GM12878 (cell line): ENCODE data around the gene SH3BP5. TPM values are rescaled to one million over a fixed set of nuclear protein-coding genes. Genes with fewer than 3 reads are reported as not detected.

ENCODE experiments used
- ATAC-seq: fragments of 200-7000 bp; cut with Tn5 transposase; 3 replicates; pipeline ENCODE4 v1.9.1; 2020; ENCODE audit warnings: mild to moderate bottlenecking, moderate library complexity
- BruUV-seq: library from RNA; stranded (reverse); fragments of 400-500 nt; replicated peaks from 2 replicates; lab custom pipeline; 2021; lab: Mats Ljungman, UMichigan
- CTCF ChIA-PET: fragments of 300-600 bp; sonication (Branson Sonifier 250); formaldehyde crosslinking; extraction: SDS; loops from one replicate; lab custom pipeline; 2021; ENCODE audit warnings: inconsistent platforms; lab: Yijun Ruan, JAX
- POLR2A ChIA-PET: fragments of 350-600 bp; formaldehyde crosslinking; extraction: SDS; loops from one replicate; lab custom pipeline; 2021; ENCODE audit warnings: inconsistent platforms; lab: Charles Lee
- RAD21 ChIA-PET: fragments of 300-600 bp; sonication (Branson Sonifier 250); formaldehyde crosslinking; loops from one replicate; lab custom pipeline; 2023; ENCODE audit warnings: antibody characterized with exemption; ENCODE audit not compliant: unreplicated experiment; lab: Charles Lee
- SMC1A ChIA-PET: fragments of 300-600 bp; sonication (Branson Sonifier 250); formaldehyde crosslinking; loops from one replicate; lab custom pipeline; 2023; ENCODE audit not compliant: unreplicated experiment, uncharacterized antibody; lab: Charles Lee
- DNase-seq: peaks from one replicate; pipeline ENCODE4 v3.0.0-alpha.2; 2011; ENCODE audit warnings: low read depth, low spot score
- FAIRE-seq: peaks from 3 replicates; lab custom pipeline; 2011; peaks lifted over from hg19 to GRCh38; lab: Jason Lieb, UNC
- H2AFZ ChIP-seq: 2 replicates; pipeline ENCODE4 v1.6.0; 2011; ENCODE audit warnings: low read depth, low read length, control low read depth; ENCODE audit not compliant: control insufficient read depth
- H3K27ac ChIP-seq: 2 replicates; pipeline ENCODE4 v1.5.1; 2011; ENCODE audit warnings: control low read depth; ENCODE audit not compliant: control insufficient read depth, insufficient read depth
- H3K27me3 ChIP-seq, 2 experiments: replicated peaks in 1 of 2; 2 replicates each; pipeline versions ENCODE4 v1.6.0 to v1.6.1; 2011; ENCODE audit warnings: low read length in 1 of 2; ENCODE audit not compliant: control insufficient read depth in 2 of 2, insufficient read depth in 2 of 2
- H3K36me3 ChIP-seq, 2 experiments: 2 replicates each; pipeline ENCODE4 v1.5.1; 2011; ENCODE audit warnings: low read length in 1 of 2; ENCODE audit not compliant: control insufficient read depth in 2 of 2, insufficient read depth in 2 of 2
- H3K4me1 ChIP-seq: 2 replicates; pipeline ENCODE4 v1.6.1; 2011; ENCODE audit warnings: mild to moderate bottlenecking, low read length, moderate library complexity, mixed read lengths; ENCODE audit not compliant: control insufficient read depth, insufficient read depth
- H3K4me2 ChIP-seq: 2 replicates; pipeline ENCODE4 v1.6.0; 2011; ENCODE audit warnings: control low read depth; ENCODE audit not compliant: control insufficient read depth, insufficient read depth
- H3K4me3 ChIP-seq: fragments of 200-600 bp; sonication (generic); 2 replicates; pipeline ENCODE4 v1.5.1; 2016
- H3K79me2 ChIP-seq: 2 replicates; pipeline ENCODE4 v1.6.0; 2011; ENCODE audit warnings: low read length; ENCODE audit not compliant: control insufficient read depth, insufficient read depth
- H3K9ac ChIP-seq: 2 replicates; pipeline ENCODE4 v1.8.0; 2011; ENCODE audit warnings: low read length, control low read depth, mixed read lengths; ENCODE audit not compliant: control insufficient read depth, insufficient read depth
- H3K9me3 ChIP-seq: replicated peaks from 3 replicates; pipeline ENCODE4 v1.5.1; 2011; ENCODE audit warnings: mild to moderate bottlenecking, low read length; ENCODE audit not compliant: control insufficient read depth, insufficient read depth
- H4K20me1 ChIP-seq: 2 replicates; pipeline ENCODE4 v1.6.0; 2011; ENCODE audit not compliant: control insufficient read depth, insufficient read depth
- DPF2 ChIP-seq: fragments of 450-650 bp; IDR thresholded peaks from 2 replicates; pipeline ENCODE4 v1.6.1; 2017; ENCODE audit warnings: mild to moderate bottlenecking
- ETV6 ChIP-seq, 2 experiments: fragments of 450-650 bp in 1 of 2; IDR thresholded peaks in 1 of 2; conservative IDR thresholded peaks in 1 of 2; 2 replicates each; pipeline ENCODE4 v1.6.1; 2014; ENCODE audit warnings: antibody characterized with exemption in 1 of 2, borderline replicate concordance in 1 of 2, low read depth in 1 of 2, mild to moderate bottlenecking in 1 of 2, moderate library complexity in 1 of 2
- FOXM1 ChIP-seq: IDR thresholded peaks from 2 replicates; pipeline ENCODE4 v1.6.1; 2012; ENCODE audit warnings: low read depth, mild to moderate bottlenecking, inconsistent platforms, low read length, moderate library complexity
- IRF4 ChIP-seq: IDR thresholded peaks from 2 replicates; pipeline ENCODE4 v1.6.1; 2011; ENCODE audit warnings: low read depth, low read length
- KAT2A ChIP-seq: conservative IDR thresholded peaks from 2 replicates; pipeline ENCODE4 v1.6.1; 2011; ENCODE audit warnings: low read depth, low read length; ENCODE audit not compliant: control insufficient read depth
- LARP7 ChIP-seq: fragments of 450-650 bp; IDR thresholded peaks from 2 replicates; pipeline ENCODE4 v1.6.1; 2017; ENCODE audit warnings: mild to moderate bottlenecking
- RAD21 ChIP-seq: IDR thresholded peaks from 2 replicates; pipeline ENCODE4 v1.6.1; 2011; ENCODE audit warnings: mild to moderate bottlenecking, low read depth, low read length, moderate library complexity; ENCODE audit not compliant: insufficient read depth
- SIN3A ChIP-seq: IDR thresholded peaks from 2 replicates; pipeline ENCODE4 v1.6.1; 2012; ENCODE audit warnings: low read depth, low read length, improper control_type of control experiment
- SMAD5 ChIP-seq: IDR thresholded peaks from 2 replicates; pipeline ENCODE4 v1.6.1; 2016; ENCODE audit warnings: antibody characterized with exemption, low read depth
- SMC3 ChIP-seq: IDR thresholded peaks from 2 replicates; pipeline ENCODE4 v1.6.1; 2011; ENCODE audit warnings: low read length, improper control_type of control experiment, borderline replicate concordance
- ZNF207 ChIP-seq: fragments of 450-650 bp; IDR thresholded peaks from 2 replicates; pipeline ENCODE4 v1.6.1; 2014; ENCODE audit warnings: antibody characterized with exemption, mild to moderate bottlenecking, borderline replicate concordance
- ZNF622 ChIP-seq: fragments of 450-650 bp; IDR thresholded peaks from 2 replicates; pipeline ENCODE4 v1.6.1; 2017; ENCODE audit warnings: mild to moderate bottlenecking, inconsistent platforms
- ZZZ3 ChIP-seq: IDR thresholded peaks from 2 replicates; pipeline ENCODE4 v1.6.1; 2011; ENCODE audit warnings: low read depth; ENCODE audit not compliant: control insufficient read depth, insufficient read length
- WGBS: methylation state at CpG from one replicate; pipeline ENCODE4 v1.1.6; 2016; ENCODE audit warnings: low lambda C conversion rate; ENCODE audit not compliant: insufficient replicate concordance, insufficient coverage; ENCODE audit errors: missing lambda C conversion rate; 5-methylcytosine and 5-hydroxymethylcytosine counted together
- in situ Hi-C: fragments of 300-500 bp; cut with MboI; formaldehyde crosslinking; loops from 9 replicates; pipeline ENCODE4 v1.14.3; 2018; ENCODE audit warnings: mixed read lengths
- intact Hi-C: fragments of 100-400 bp; cut with micrococcal nuclease; formaldehyde crosslinking; loops from one replicate; pipeline ENCODE4 v1.14.2; 2022; ENCODE audit not compliant: unreplicated experiment
- polyA plus RNA-seq, 11 experiments: library from polyadenylated mRNA; depleted of rRNA in 4 of 11; unstranded in 6 of 11; stranded (reverse) in 5 of 11; fragments of >200 nt; fragmentation: Nextera tagmentation in 4 of 11; fragmentation: Illumina TruSeq in 1 of 11; extraction: Ambion mirVana in 4 of 11; extraction: Trizol in 1 of 11; gene quantifications; 1 replicate in 1 of 11; 2 replicates in 10 of 11; pipeline versions ENCODE4 v1.2.1 to v1.2.3, GENCODE V29; 2011 to 2016; ENCODE audit warnings: inconsistent platforms in 2 of 11, missing spikeins in 2 of 11, low read depth in 1 of 11
- total RNA-seq, 4 experiments: library from RNA; depleted of rRNA in 3 of 4; stranded (reverse); fragments of >200 nt in 3 of 4; fragmentation: Illumina TruSeq in 1 of 4; extraction: Trizol in 1 of 4; gene quantifications; 2 replicates each; pipeline versions ENCODE4 v1.2.1 to v1.2.3, GENCODE V29; 2013 to 2021
- TF ChIP-seq, protein P1 (sequence below): fragments of 450-650 bp; conservative IDR thresholded peaks from 2 replicates; pipeline ENCODE4 v1.6.1; 2017; ENCODE audit warnings: mild to moderate bottlenecking, moderate library complexity
- TF ChIP-seq, protein P2 (sequence below): fragments of 450-650 bp; IDR thresholded peaks from 2 replicates; pipeline ENCODE4 v1.6.1; 2014; ENCODE audit warnings: mild to moderate bottlenecking
- TF ChIP-seq, protein P3 (sequence below): IDR thresholded peaks from 2 replicates; pipeline ENCODE4 v1.6.1; 2012; ENCODE audit warnings: low read depth, low read length, improper control_type of control experiment
- TF ChIP-seq, protein P4 (sequence below): fragments of 450-650 bp; IDR thresholded peaks from 2 replicates; pipeline ENCODE4 v1.6.1; 2016; ENCODE audit warnings: mild to moderate bottlenecking
- TF ChIP-seq, protein P5 (sequence below): IDR thresholded peaks from 2 replicates; pipeline ENCODE4 v1.6.1; 2012; ENCODE audit warnings: low read depth, low read length, improper control_type of control experiment

Gene SH3BP5
- total and polyA plus RNA-seq, 10 of the 15 experiments (the other 5 are each of a cell fraction or from before 2014, with no cell fraction given), result 14.9 to 87.5 (median 43.7) TPM

GRCh38 chr3:15263120-15263519, 69.3 kb downstream of the SH3BP5 start:
- intact Hi-C loops (no loop called here), in situ Hi-C loops (loop anchor here (10.0 kb wide), 1 partner anchor 292 kb away; no protein-coding TSS in a partner anchor)
- no peaks in the 10 kb centered on the region for H3K9me3 ChIP-seq
- DNase-seq (no peak), FAIRE-seq (no peak)
- peaks cover 14 to 42% of the 10 kb centered on the region in 2 experiments for H3K36me3 ChIP-seq
- BruUV-seq, result no TSS peak
- no peak overlapping the region for H3K9ac ChIP-seq
- no peak overlapping the region for H3K27ac ChIP-seq
- no peak overlapping the region for H3K4me3 ChIP-seq
- POLR2A ChIA-PET, result interaction anchor here (0.6 to 1.0 kb wide), 2 partner anchors 58 to 67 kb away, joined by 3 read pairs; no protein-coding TSS in a partner anchor
- H2AFZ ChIP-seq, result no peak overlapping the region
- H3K4me1 ChIP-seq, result peaks cover 1% of the 10 kb centered on the region
- SMC1A ChIA-PET, result interaction anchor here (0.9 to 16.3 kb wide), 5 partner anchors 58 to 292 kb away, joined by 3 to 223 read pairs (median 4); partner anchors contain the start of gene CAPN7
- H3K79me2 ChIP-seq, result peaks cover 1% of the 10 kb centered on the region; the same call in 1 of the 2 replicates
- no peaks in the 10 kb centered on the region for H3K27me3 ChIP-seq
- CTCF ChIA-PET, result interaction anchor here (3.4 to 11.8 kb wide), 5 partner anchors 114 to 154 kb away, joined by 12 to 302 read pairs (median 98); no protein-coding TSS in a partner anchor
- no peaks in the 10 kb centered on the region for H4K20me1 ChIP-seq
- H3K4me2 ChIP-seq, result no peak overlapping the region
- 73% methylated on average over 4 of the region's 4 CpGs for WGBS
- TF ChIP-seq FOXM1, result no peak
- no peak for TF ChIP-seq RAD21
- TF ChIP-seq, protein P1, sequence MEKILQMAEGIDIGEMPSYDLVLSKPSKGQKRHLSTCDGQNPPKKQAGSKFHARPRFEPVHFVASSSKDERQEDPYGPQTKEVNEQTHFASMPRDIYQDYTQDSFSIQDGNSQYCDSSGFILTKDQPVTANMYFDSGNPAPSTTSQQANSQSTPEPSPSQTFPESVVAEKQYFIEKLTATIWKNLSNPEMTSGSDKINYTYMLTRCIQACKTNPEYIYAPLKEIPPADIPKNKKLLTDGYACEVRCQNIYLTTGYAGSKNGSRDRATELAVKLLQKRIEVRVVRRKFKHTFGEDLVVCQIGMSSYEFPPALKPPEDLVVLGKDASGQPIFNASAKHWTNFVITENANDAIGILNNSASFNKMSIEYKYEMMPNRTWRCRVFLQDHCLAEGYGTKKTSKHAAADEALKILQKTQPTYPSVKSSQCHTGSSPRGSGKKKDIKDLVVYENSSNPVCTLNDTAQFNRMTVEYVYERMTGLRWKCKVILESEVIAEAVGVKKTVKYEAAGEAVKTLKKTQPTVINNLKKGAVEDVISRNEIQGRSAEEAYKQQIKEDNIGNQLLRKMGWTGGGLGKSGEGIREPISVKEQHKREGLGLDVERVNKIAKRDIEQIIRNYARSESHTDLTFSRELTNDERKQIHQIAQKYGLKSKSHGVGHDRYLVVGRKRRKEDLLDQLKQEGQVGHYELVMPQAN, result no peak
- no peak for TF ChIP-seq ETV6 (conservative IDR thresholded peaks at IDR 0.05 in 1 of 2, IDR thresholded peaks at IDR 0.05 in 1 of 2; ENCODE audit: borderline replicate concordance in 1 of 2, low read depth in 1 of 2)
- no peak for TF ChIP-seq ZNF207
- TF ChIP-seq, protein P2, sequence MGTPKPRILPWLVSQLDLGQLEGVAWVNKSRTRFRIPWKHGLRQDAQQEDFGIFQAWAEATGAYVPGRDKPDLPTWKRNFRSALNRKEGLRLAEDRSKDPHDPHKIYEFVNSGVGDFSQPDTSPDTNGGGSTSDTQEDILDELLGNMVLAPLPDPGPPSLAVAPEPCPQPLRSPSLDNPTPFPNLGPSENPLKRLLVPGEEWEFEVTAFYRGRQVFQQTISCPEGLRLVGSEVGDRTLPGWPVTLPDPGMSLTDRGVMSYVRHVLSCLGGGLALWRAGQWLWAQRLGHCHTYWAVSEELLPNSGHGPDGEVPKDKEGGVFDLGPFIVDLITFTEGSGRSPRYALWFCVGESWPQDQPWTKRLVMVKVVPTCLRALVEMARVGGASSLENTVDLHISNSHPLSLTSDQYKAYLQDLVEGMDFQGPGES, result no peak
- no peak for TF ChIP-seq SMC3
- no peak for TF ChIP-seq ZZZ3
- no peak for TF ChIP-seq IRF4
- TF ChIP-seq LARP7, result no peak
- TF ChIP-seq SIN3A, result no peak
- no peak for TF ChIP-seq DPF2
- TF ChIP-seq, protein P3, sequence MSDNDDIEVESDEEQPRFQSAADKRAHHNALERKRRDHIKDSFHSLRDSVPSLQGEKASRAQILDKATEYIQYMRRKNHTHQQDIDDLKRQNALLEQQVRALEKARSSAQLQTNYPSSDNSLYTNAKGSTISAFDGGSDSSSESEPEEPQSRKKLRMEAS, result no peak
- TF ChIP-seq, protein P4, sequence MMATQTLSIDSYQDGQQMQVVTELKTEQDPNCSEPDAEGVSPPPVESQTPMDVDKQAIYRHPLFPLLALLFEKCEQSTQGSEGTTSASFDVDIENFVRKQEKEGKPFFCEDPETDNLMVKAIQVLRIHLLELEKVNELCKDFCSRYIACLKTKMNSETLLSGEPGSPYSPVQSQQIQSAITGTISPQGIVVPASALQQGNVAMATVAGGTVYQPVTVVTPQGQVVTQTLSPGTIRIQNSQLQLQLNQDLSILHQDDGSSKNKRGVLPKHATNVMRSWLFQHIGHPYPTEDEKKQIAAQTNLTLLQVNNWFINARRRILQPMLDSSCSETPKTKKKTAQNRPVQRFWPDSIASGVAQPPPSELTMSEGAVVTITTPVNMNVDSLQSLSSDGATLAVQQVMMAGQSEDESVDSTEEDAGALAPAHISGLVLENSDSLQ, result no peak
- TF ChIP-seq, protein P5, sequence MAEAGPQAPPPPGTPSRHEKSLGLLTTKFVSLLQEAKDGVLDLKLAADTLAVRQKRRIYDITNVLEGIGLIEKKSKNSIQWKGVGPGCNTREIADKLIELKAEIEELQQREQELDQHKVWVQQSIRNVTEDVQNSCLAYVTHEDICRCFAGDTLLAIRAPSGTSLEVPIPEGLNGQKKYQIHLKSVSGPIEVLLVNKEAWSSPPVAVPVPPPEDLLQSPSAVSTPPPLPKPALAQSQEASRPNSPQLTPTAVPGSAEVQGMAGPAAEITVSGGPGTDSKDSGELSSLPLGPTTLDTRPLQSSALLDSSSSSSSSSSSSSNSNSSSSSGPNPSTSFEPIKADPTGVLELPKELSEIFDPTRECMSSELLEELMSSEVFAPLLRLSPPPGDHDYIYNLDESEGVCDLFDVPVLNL, result no peak
- TF ChIP-seq KAT2A, result no peak
- TF ChIP-seq ZNF622, result no peak
- no peak for TF ChIP-seq SMAD5
- TF ChIP-seq, all 136 proteins: peak for 0
- no peak for ATAC-seq
- RAD21 ChIA-PET, result interaction anchor here (0.5 to 10.2 kb wide), 4 partner anchors 142 to 157 kb away, joined by 3 to 143 read pairs (median 4); no protein-coding TSS in a partner anchor
